Measurements from ENCODE around the gene MRPL58.
"Not testable (repeated sequence)": the region's sequence is repeated elsewhere in the genome, so short reads cannot be mapped to it uniquely, and the experiment has no call there.

Gene MRPL58

GRCh38 chr17:75019710-75020109, 7.2 kb downstream of the MRPL58 start:
- DNase-seq (ENCODE audit: low spot score), result no peak

GRCh38 chr17:75020331-75021110, 8.1 kb downstream of the MRPL58 start:
- no peak for DNase-seq (ENCODE audit: low spot score)

- no peak for DNase-seq (ENCODE audit: low spot score)
Measured at GRCh38 chr17:75024686-75025397, 12.4 kb downstream of the MRPL58 start.

GRCh38 chr17:75025398-75025734, 12.9 kb downstream of the MRPL58 start:
- DNase-seq (ENCODE audit: low spot score), result not testable (repeated sequence)

- DNase-seq (ENCODE audit: low spot score), result not testable (repeated sequence)
Measured at GRCh38 chr17:75026650-75027049, 14.2 kb downstream of the MRPL58 start.

GRCh38 chr17:75030161-75030560, 17.7 kb downstream of the MRPL58 start:
- DNase-seq (ENCODE audit: low spot score), result no peak

GRCh38 chr17:75031972-75032719, 19.7 kb downstream of the MRPL58 start:
- peak; percentile 90 for DNase-seq (ENCODE audit: low spot score)

GRCh38 chr17:75032720-75033280, 20.3 kb downstream of the MRPL58 start:
- no peak for DNase-seq (ENCODE audit: low spot score)

- peak; percentile 80 for DNase-seq (ENCODE audit: low spot score)
Measured at GRCh38 chr17:75033346-75034235, 21.1 kb downstream of the MRPL58 start.

GRCh38 chr17:75034236-75034908, 21.9 kb downstream of the MRPL58 start:
- DNase-seq (ENCODE audit: low spot score), result peak; percentile 65

GRCh38 chr17:75036643-75037268, 24.3 kb downstream of the MRPL58 start:
- DNase-seq (ENCODE audit: low spot score), result no peak

GRCh38 chr17:75039238-75039637, 26.8 kb downstream of the MRPL58 start:
- DNase-seq (ENCODE audit: low spot score), result no peak

- DNase-seq (ENCODE audit: low spot score), result no peak
Measured at GRCh38 chr17:75041656-75042280, 29.3 kb downstream of the MRPL58 start.

GRCh38 chr17:75043789-75044188, 31.3 kb downstream of the MRPL58 start:
- not testable (repeated sequence) for DNase-seq (ENCODE audit: low spot score)

- no peak for DNase-seq (ENCODE audit: low spot score)
Measured at GRCh38 chr17:75044716-75045115, 32.2 kb downstream of the MRPL58 start.

GRCh38 chr17:75045946-75046406, 33.5 kb downstream of the MRPL58 start:
- DNase-seq (ENCODE audit: low spot score), result not testable (repeated sequence)

GRCh38 chr17:75046407-75047289, 34.2 kb downstream of the MRPL58 start, which contains the start of the genes ATP5PD and KCTD2:
Gene ATP5PD, minus strand, starts transcription at chr17:75046969. Its CDS starts 4,319 bp downstream, at chr17:75042650.
Gene KCTD2, plus strand, starts transcription at chr17:75047225. Its CDS starts 26 bp downstream, at chr17:75047251.
- peak; percentile 99 for DNase-seq (ENCODE audit: low spot score)

GRCh38 chr17:75047398-75048098, 35.1 kb downstream of the MRPL58 start:
- DNase-seq (ENCODE audit: low spot score), result no peak
